ENCODE measurements around the gene LRRC51.

The LRRC51 gene

GRCh38 chr11:72039031-72039855 lies 41.4 kb upstream of the LRRC51 start:
- TF ChIP-seq POLR2AphosphoS5 (IDR thresholded peaks at IDR 0.05; ENCODE audit: low read depth, low read length) (peak; percentile 42; the same call in 1 of the 2 replicates), SIN3A (IDR thresholded peaks at IDR 0.05; ENCODE audit: borderline replicate concordance, insufficient read depth, low read length) (peak; percentile 38; the same call in 1 of the 2 replicates), FOXP2 (optimal IDR thresholded peaks at IDR 0.05; ENCODE audit: borderline replicate concordance, extremely low read depth, extremely low read length, insufficient read depth) (no peak), TAF1 (IDR thresholded peaks at IDR 0.05; ENCODE audit: borderline replicate concordance, insufficient read depth, low read length) (peak; percentile 13; the same call in 1 of the 2 replicates), REST (IDR thresholded peaks at IDR 0.05; ENCODE audit: insufficient read depth in 1 of 2, low read depth in 2 of 2, low read length in 2 of 2) (no peak)

- no peak for TF ChIP-seq FOXP2 (optimal IDR thresholded peaks at IDR 0.05; ENCODE audit: borderline replicate concordance, extremely low read depth, extremely low read length, insufficient read depth)
- no peak for TF ChIP-seq REST (IDR thresholded peaks at IDR 0.05; ENCODE audit: insufficient read depth in 1 of 2, low read depth in 2 of 2, low read length in 2 of 2)
- TF ChIP-seq TAF1 (IDR thresholded peaks at IDR 0.05; ENCODE audit: borderline replicate concordance, insufficient read depth, low read length), result no peak
- no peak for TF ChIP-seq POLR2AphosphoS5 (IDR thresholded peaks at IDR 0.05; ENCODE audit: low read depth, low read length)
- TF ChIP-seq SIN3A (IDR thresholded peaks at IDR 0.05; ENCODE audit: borderline replicate concordance, insufficient read depth, low read length), result no peak
Measured at GRCh38 chr11:72039856-72040401, 40.7 kb upstream of the LRRC51 start.

- TF ChIP-seq POLR2AphosphoS5 (IDR thresholded peaks at IDR 0.05; ENCODE audit: low read depth, low read length), result no peak
- no peak for TF ChIP-seq REST (IDR thresholded peaks at IDR 0.05; ENCODE audit: insufficient read depth in 1 of 2, low read depth in 2 of 2, low read length in 2 of 2)
- peak; percentile 89; the same call in 1 of the 2 replicates for TF ChIP-seq SIN3A (IDR thresholded peaks at IDR 0.05; ENCODE audit: borderline replicate concordance, insufficient read depth, low read length)
- TF ChIP-seq FOXP2 (optimal IDR thresholded peaks at IDR 0.05; ENCODE audit: borderline replicate concordance, extremely low read depth, extremely low read length, insufficient read depth), result peak; percentile 69
- TF ChIP-seq TAF1 (IDR thresholded peaks at IDR 0.05; ENCODE audit: borderline replicate concordance, insufficient read depth, low read length), result no peak; the same call in 1 of the 2 replicates
Measured at GRCh38 chr11:72040491-72041363, 39.9 kb upstream of the LRRC51 start.

GRCh38 chr11:72041364-72042063 lies 39.1 kb upstream of the LRRC51 start:
- TF ChIP-seq SIN3A (IDR thresholded peaks at IDR 0.05; ENCODE audit: borderline replicate concordance, insufficient read depth, low read length), result peak; percentile 73; the same call in 1 of the 2 replicates
- no peak for TF ChIP-seq TAF1 (IDR thresholded peaks at IDR 0.05; ENCODE audit: borderline replicate concordance, insufficient read depth, low read length)
